Esophagus muscularis mucosa (tissue), 4 donors: ENCODE data around the gene CYP8B1.

Experiments
- CTCF ChIP-seq, 3 experiments: fragments of 200-600 bp in 2 of 3; fragments of 450-650 bp in 1 of 3; sonication (generic) in 2 of 3; IDR thresholded peaks; one replicate each; pipeline ENCODE4 v1.5.1; 2017 to 2019; ENCODE audit warnings: antibody characterized with exemption in 3 of 3, mild to moderate bottlenecking in 2 of 3, moderate library complexity in 1 of 3
- EP300 ChIP-seq: sonication (generic); formaldehyde crosslinking; IDR thresholded peaks from one replicate; pipeline ENCODE4 v1.6.1; 2017; ENCODE audit warnings: antibody characterized with exemption
- POLR2A ChIP-seq: fragments of 450-650 bp; IDR thresholded peaks from one replicate; pipeline ENCODE4 v1.6.1; 2017; ENCODE audit warnings: antibody characterized with exemption, moderate library complexity, mild to moderate bottlenecking, low read depth
- POLR2AphosphoS5 ChIP-seq, 2 donors: sonication (generic); formaldehyde crosslinking; IDR thresholded peaks; one replicate each; pipeline ENCODE4 v1.6.1; 2017; ENCODE audit warnings: antibody characterized with exemption in 2 of 2

- TF ChIP-seq CTCF (IDR thresholded peaks at IDR 0.05) (no peak), POLR2AphosphoS5 (IDR thresholded peaks at IDR 0.05) (no peak), POLR2A (no peak), EP300 (no peak)
Measured at GRCh38 chr3:42871592-42872196, 4.0 kb downstream of the CYP8B1 start.
